Hindlimb muscle (tissue), 1 donor: ENCODE measurements around the gene PTPRM. TPM values are rescaled to one million over a fixed set of nuclear protein-coding genes. Genes with fewer than 3 reads are reported as not detected.

ENCODE experiments used
- DNase-seq: peaks from one replicate; pipeline ENCODE4 v3.0.0-alpha.2; 2013
- polyA plus RNA-seq: library from polyadenylated mRNA; unstranded; fragments of 120-200 nt; gene quantifications from one replicate; pipeline ENCODE4 v1.2.1, GENCODE V29; 2013; ENCODE audit not compliant: insufficient read length

The PTPRM gene
- polyA plus RNA-seq, 1 donor: 80.2 TPM

GRCh38 chr18:7760967-7761948 lies 194.1 kb downstream of the PTPRM start:
- no peak for DNase-seq

- DNase-seq: no peak
Measured at GRCh38 chr18:7764405-7764804, 197.3 kb downstream of the PTPRM start.

- DNase-seq: no peak
Measured at GRCh38 chr18:7766346-7766745, 199.2 kb downstream of the PTPRM start.

GRCh38 chr18:7766817-7767216 lies 199.7 kb downstream of the PTPRM start:
- DNase-seq: no peak

- DNase-seq: no peak
Measured at GRCh38 chr18:7770908-7771307, 203.8 kb downstream of the PTPRM start.

GRCh38 chr18:7772510-7772888 lies 205.4 kb downstream of the PTPRM start:
- DNase-seq: peak; percentile 34

- no peak for DNase-seq
Measured at GRCh38 chr18:7772951-7773350, 205.8 kb downstream of the PTPRM start.

- DNase-seq: no peak
Measured at GRCh38 chr18:7775128-7775527, 208.0 kb downstream of the PTPRM start.

- DNase-seq: no peak
Measured at GRCh38 chr18:7775843-7776242, 208.7 kb downstream of the PTPRM start.

- no peak for DNase-seq
Measured at GRCh38 chr18:7778181-7778580, 211.1 kb downstream of the PTPRM start.

- no peak for DNase-seq
Measured at GRCh38 chr18:7779211-7779610, 212.1 kb downstream of the PTPRM start.

- DNase-seq: no peak
Measured at GRCh38 chr18:7784171-7784570, 217.1 kb downstream of the PTPRM start.

- no peak for DNase-seq
Measured at GRCh38 chr18:7786569-7786968, 219.5 kb downstream of the PTPRM start.

GRCh38 chr18:7787339-7787738 lies 220.2 kb downstream of the PTPRM start:
- no peak for DNase-seq

GRCh38 chr18:7789856-7790552 lies 222.9 kb downstream of the PTPRM start:
- DNase-seq: peak; percentile 23

- no peak for DNase-seq
Measured at GRCh38 chr18:7793100-7793499, 226.0 kb downstream of the PTPRM start.

- no peak for DNase-seq
Measured at GRCh38 chr18:7803956-7804469, 236.9 kb downstream of the PTPRM start.

- no peak for DNase-seq
Measured at GRCh38 chr18:7805096-7805495, 238.0 kb downstream of the PTPRM start.

- DNase-seq: no peak
Measured at GRCh38 chr18:7805880-7806279, 238.8 kb downstream of the PTPRM start.

- no peak for DNase-seq
Measured at GRCh38 chr18:7807936-7808453, 240.9 kb downstream of the PTPRM start.

GRCh38 chr18:7808992-7809391 lies 241.9 kb downstream of the PTPRM start:
- no peak for DNase-seq

GRCh38 chr18:7809455-7809854 lies 242.3 kb downstream of the PTPRM start:
- no peak for DNase-seq

- no peak for DNase-seq
Measured at GRCh38 chr18:7809978-7810377, 242.9 kb downstream of the PTPRM start.
